ENCODE results near the gene SCEL. TPM values are rescaled to one million over a fixed set of nuclear protein-coding genes. Genes with fewer than 3 reads are reported as not detected.

SCEL gene
- total RNA-seq, 1 donor from 2014 or later, result not detected

GRCh38 chr13:77497350-77497749 lies 38.2 kb upstream of the SCEL start:
- no peak overlapping the region for H3K27ac Mint-ChIP-seq (ENCODE audit: unreplicated experiment)
- no peak for DNase-seq (ENCODE audit: extremely low spot score, unreplicated experiment)
- H3K4me3 Mint-ChIP-seq (ENCODE audit: unreplicated experiment), result no peak overlapping the region
- no peaks in the 10 kb centered on the region for H3K9me3 Mint-ChIP-seq (ENCODE audit: unreplicated experiment)
- no peaks in the 10 kb centered on the region for H3K4me1 Mint-ChIP-seq (ENCODE audit: unreplicated experiment)
- no peaks in the 10 kb centered on the region for H3K36me3 Mint-ChIP-seq (ENCODE audit: unreplicated experiment)
- H3K27me3 Mint-ChIP-seq (ENCODE audit: unreplicated experiment), result peaks cover 26% of the 10 kb centered on the region
- TF ChIP-seq CTCF (IDR thresholded peaks at IDR 0.05), result no peak

GRCh38 chr13:77497835-77498234 lies 37.7 kb upstream of the SCEL start:
- Mint-ChIP-seq H3K36me3 (ENCODE audit: unreplicated experiment) (no peaks in the 10 kb centered on the region), H3K27ac (ENCODE audit: unreplicated experiment) (no peak overlapping the region), H3K9me3 (ENCODE audit: unreplicated experiment) (no peaks in the 10 kb centered on the region), H3K4me1 (ENCODE audit: unreplicated experiment) (no peaks in the 10 kb centered on the region), H3K4me3 (ENCODE audit: unreplicated experiment) (no peak overlapping the region), H3K27me3 (ENCODE audit: unreplicated experiment) (peaks cover 25% of the 10 kb centered on the region)
- DNase-seq (ENCODE audit: extremely low spot score, unreplicated experiment), result no peak
- no peak for TF ChIP-seq CTCF (IDR thresholded peaks at IDR 0.05)

- H3K9me3 Mint-ChIP-seq (ENCODE audit: unreplicated experiment), result no peaks in the 10 kb centered on the region
- H3K27me3 Mint-ChIP-seq (ENCODE audit: unreplicated experiment), result peaks cover 21% of the 10 kb centered on the region
- no peak for DNase-seq (ENCODE audit: extremely low spot score, unreplicated experiment)
- no peak for TF ChIP-seq CTCF (IDR thresholded peaks at IDR 0.05)
- H3K4me1 Mint-ChIP-seq (ENCODE audit: unreplicated experiment), result no peaks in the 10 kb centered on the region
- no peak overlapping the region for H3K4me3 Mint-ChIP-seq (ENCODE audit: unreplicated experiment)
- H3K36me3 Mint-ChIP-seq (ENCODE audit: unreplicated experiment), result no peaks in the 10 kb centered on the region
- H3K27ac Mint-ChIP-seq (ENCODE audit: unreplicated experiment), result no peak overlapping the region
Observed at GRCh38 chr13:77502104-77502720, 33.3 kb upstream of the SCEL start.

GRCh38 chr13:77503398-77503797 lies 32.1 kb upstream of the SCEL start:
- no peak for DNase-seq (ENCODE audit: extremely low spot score, unreplicated experiment)
- H3K27me3 Mint-ChIP-seq (ENCODE audit: unreplicated experiment), result peaks cover 13% of the 10 kb centered on the region
- no peaks in the 10 kb centered on the region for H3K36me3 Mint-ChIP-seq (ENCODE audit: unreplicated experiment)
- no peaks in the 10 kb centered on the region for H3K9me3 Mint-ChIP-seq (ENCODE audit: unreplicated experiment)
- H3K4me1 Mint-ChIP-seq (ENCODE audit: unreplicated experiment), result no peaks in the 10 kb centered on the region
- no peak overlapping the region for H3K27ac Mint-ChIP-seq (ENCODE audit: unreplicated experiment)
- H3K4me3 Mint-ChIP-seq (ENCODE audit: unreplicated experiment), result no peak overlapping the region
- TF ChIP-seq CTCF (IDR thresholded peaks at IDR 0.05), result no peak

GRCh38 chr13:77506874-77507273 lies 28.6 kb upstream of the SCEL start:
- TF ChIP-seq CTCF (IDR thresholded peaks at IDR 0.05), result peak; percentile 39
- Mint-ChIP-seq H3K4me1 (ENCODE audit: unreplicated experiment) (peaks cover 3% of the 10 kb centered on the region), H3K27ac (ENCODE audit: unreplicated experiment) (no peak overlapping the region), H3K4me3 (ENCODE audit: unreplicated experiment) (no peak overlapping the region), H3K9me3 (ENCODE audit: unreplicated experiment) (no peaks in the 10 kb centered on the region), H3K36me3 (ENCODE audit: unreplicated experiment) (no peaks in the 10 kb centered on the region), H3K27me3 (ENCODE audit: unreplicated experiment) (peaks cover 8% of the 10 kb centered on the region)
- DNase-seq (ENCODE audit: extremely low spot score, unreplicated experiment), result no peak
